Measurements from ENCODE around the gene TMEM128.
A peak's percentile ranks its signal among the peaks of the same experiment; 100 is the strongest.

TMEM128 gene

GRCh38 chr4:4288098-4288497 lies 40.1 kb upstream of the TMEM128 start:
- H3K4me3 ChIP-seq (ENCODE audit: low read length), result no peak overlapping the region
- TF ChIP-seq CTCF (conservative IDR thresholded peaks at IDR 0.05; ENCODE audit: low read length), result no peak
- DNase-seq (ENCODE audit: low read depth), result no peak

- no peak for TF ChIP-seq CTCF (conservative IDR thresholded peaks at IDR 0.05; ENCODE audit: low read length)
- H3K4me3 ChIP-seq (ENCODE audit: low read length), result no peak overlapping the region
- DNase-seq (ENCODE audit: low read depth), result peak; percentile 3
Observed at GRCh38 chr4:4284827-4285618, 37.0 kb upstream of the TMEM128 start.

- H3K4me3 ChIP-seq (ENCODE audit: low read length), result no peak overlapping the region
- DNase-seq (ENCODE audit: low read depth), result no peak
- no peak for TF ChIP-seq CTCF (conservative IDR thresholded peaks at IDR 0.05; ENCODE audit: low read length)
Observed at GRCh38 chr4:4281787-4282186, 33.8 kb upstream of the TMEM128 start.

GRCh38 chr4:4277531-4277930 lies 29.5 kb upstream of the TMEM128 start:
- DNase-seq (ENCODE audit: low read depth), result no peak
- H3K4me3 ChIP-seq (ENCODE audit: low read length), result no peak overlapping the region
- TF ChIP-seq CTCF (conservative IDR thresholded peaks at IDR 0.05; ENCODE audit: low read length), result no peak

- H3K4me3 ChIP-seq (ENCODE audit: low read length), result no peak overlapping the region
- no peak for TF ChIP-seq CTCF (conservative IDR thresholded peaks at IDR 0.05; ENCODE audit: low read length)
- DNase-seq (ENCODE audit: low read depth), result no peak
Observed at GRCh38 chr4:4274226-4274625, 26.2 kb upstream of the TMEM128 start.

- H3K4me3 ChIP-seq (ENCODE audit: low read length), result no peak overlapping the region
- peak; percentile 13 for DNase-seq (ENCODE audit: low read depth)
- no peak for TF ChIP-seq CTCF (conservative IDR thresholded peaks at IDR 0.05; ENCODE audit: low read length)
Observed at GRCh38 chr4:4271912-4272311, 23.9 kb upstream of the TMEM128 start.

GRCh38 chr4:4270529-4270928 lies 22.5 kb upstream of the TMEM128 start:
- H3K4me3 ChIP-seq (ENCODE audit: low read length), result no peak overlapping the region
- no peak for TF ChIP-seq CTCF (conservative IDR thresholded peaks at IDR 0.05; ENCODE audit: low read length)
- no peak for DNase-seq (ENCODE audit: low read depth)
